BE2C (cell line): ENCODE results near the gene MMP14.

Experiments
- DNase-seq: peaks from one replicate; pipeline ENCODE4 v3.0.0-alpha.2; 2020
- H3K27me3 ChIP-seq: fragments of 250-450 bp; sonication (Bioruptor Pico); 2 replicates; pipeline ENCODE4 v1.5.1; 2020; ENCODE audit warnings: mild to moderate bottlenecking
- H3K36me3 ChIP-seq: fragments of 250-450 bp; sonication (Bioruptor Pico); 2 replicates; pipeline ENCODE4 v1.5.1; 2020; ENCODE audit warnings: mild to moderate bottlenecking
- H3K4me1 ChIP-seq: fragments of 250-450 bp; sonication (Bioruptor Pico); 2 replicates; pipeline ENCODE4 v1.5.1; 2020
- H3K4me3 ChIP-seq: 2 replicates; pipeline ENCODE4 v1.5.1; 2011; ENCODE audit warnings: low read depth, low read length
- H3K9me3 ChIP-seq: fragments of 250-450 bp; sonication (Bioruptor Pico); 2 replicates; pipeline ENCODE4 v1.5.1; 2020
- TF ChIP-seq, protein P1 (sequence below): IDR thresholded peaks from 2 replicates; pipeline ENCODE4 v1.5.1; 2012; ENCODE audit warnings: mild to moderate bottlenecking, low read depth, low read length

The MMP14 gene

DNA sequence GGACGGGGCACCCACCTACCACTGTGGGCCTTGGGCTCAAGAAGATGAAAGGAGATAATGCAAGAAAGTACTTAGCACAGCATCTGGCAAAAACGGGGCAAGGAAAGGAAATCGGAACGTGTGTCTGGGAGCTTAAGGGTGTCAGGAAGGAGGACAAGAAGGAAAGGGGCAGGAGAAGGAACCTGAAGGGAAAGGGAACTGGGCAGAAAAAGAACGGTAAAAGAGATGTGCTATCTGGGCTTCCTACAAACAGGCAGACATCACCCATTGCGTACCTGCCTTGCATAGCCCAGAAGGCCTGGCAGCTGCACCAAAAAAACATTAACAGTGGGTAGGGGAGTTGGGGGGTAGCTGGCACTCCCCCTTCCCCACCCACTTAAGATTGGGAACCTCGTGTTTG lies 45.7 kb downstream of the MMP14 start:
- Histone ChIP-seq H3K36me3 (no peaks in the 10 kb centered on the region), H3K9me3 (no peaks in the 10 kb centered on the region), H3K4me1 (peaks cover 7% of the 10 kb centered on the region), H3K4me3 (no peak overlapping the region), H3K27me3 (no peaks in the 10 kb centered on the region)
- TF ChIP-seq, protein P1, sequence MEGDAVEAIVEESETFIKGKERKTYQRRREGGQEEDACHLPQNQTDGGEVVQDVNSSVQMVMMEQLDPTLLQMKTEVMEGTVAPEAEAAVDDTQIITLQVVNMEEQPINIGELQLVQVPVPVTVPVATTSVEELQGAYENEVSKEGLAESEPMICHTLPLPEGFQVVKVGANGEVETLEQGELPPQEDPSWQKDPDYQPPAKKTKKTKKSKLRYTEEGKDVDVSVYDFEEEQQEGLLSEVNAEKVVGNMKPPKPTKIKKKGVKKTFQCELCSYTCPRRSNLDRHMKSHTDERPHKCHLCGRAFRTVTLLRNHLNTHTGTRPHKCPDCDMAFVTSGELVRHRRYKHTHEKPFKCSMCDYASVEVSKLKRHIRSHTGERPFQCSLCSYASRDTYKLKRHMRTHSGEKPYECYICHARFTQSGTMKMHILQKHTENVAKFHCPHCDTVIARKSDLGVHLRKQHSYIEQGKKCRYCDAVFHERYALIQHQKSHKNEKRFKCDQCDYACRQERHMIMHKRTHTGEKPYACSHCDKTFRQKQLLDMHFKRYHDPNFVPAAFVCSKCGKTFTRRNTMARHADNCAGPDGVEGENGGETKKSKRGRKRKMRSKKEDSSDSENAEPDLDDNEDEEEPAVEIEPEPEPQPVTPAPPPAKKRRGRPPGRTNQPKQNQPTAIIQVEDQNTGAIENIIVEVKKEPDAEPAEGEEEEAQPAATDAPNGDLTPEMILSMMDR: no peak
- DNase-seq: no peak

GRCh38 chr14:22882529-22883172 lies 46.3 kb downstream of the MMP14 start:
- H3K27me3 ChIP-seq: no peaks in the 10 kb centered on the region
- H3K36me3 ChIP-seq: no peaks in the 10 kb centered on the region
- no peak for DNase-seq
- H3K9me3 ChIP-seq: no peaks in the 10 kb centered on the region
- H3K4me3 ChIP-seq: no peak overlapping the region
- TF ChIP-seq, protein P1: no peak
- peaks cover 7% of the 10 kb centered on the region for H3K4me1 ChIP-seq

GRCh38 chr14:22883173-22883976 lies 47.0 kb downstream of the MMP14 start, which contains the start of gene REM2:
REM2 (plus strand) TSS chr14:22883222; CDS start chr14:22883288, 66 bp downstream.
- H3K4me1 ChIP-seq: peaks cover 7% of the 10 kb centered on the region
- H3K27me3 ChIP-seq: no peaks in the 10 kb centered on the region
- peak; percentile 40 for DNase-seq
- no peaks in the 10 kb centered on the region for H3K36me3 ChIP-seq
- TF ChIP-seq, protein P1: no peak
- no peak within 1 kb of the TSS for H3K4me3 ChIP-seq
- no peaks in the 10 kb centered on the region for H3K9me3 ChIP-seq

DNA sequence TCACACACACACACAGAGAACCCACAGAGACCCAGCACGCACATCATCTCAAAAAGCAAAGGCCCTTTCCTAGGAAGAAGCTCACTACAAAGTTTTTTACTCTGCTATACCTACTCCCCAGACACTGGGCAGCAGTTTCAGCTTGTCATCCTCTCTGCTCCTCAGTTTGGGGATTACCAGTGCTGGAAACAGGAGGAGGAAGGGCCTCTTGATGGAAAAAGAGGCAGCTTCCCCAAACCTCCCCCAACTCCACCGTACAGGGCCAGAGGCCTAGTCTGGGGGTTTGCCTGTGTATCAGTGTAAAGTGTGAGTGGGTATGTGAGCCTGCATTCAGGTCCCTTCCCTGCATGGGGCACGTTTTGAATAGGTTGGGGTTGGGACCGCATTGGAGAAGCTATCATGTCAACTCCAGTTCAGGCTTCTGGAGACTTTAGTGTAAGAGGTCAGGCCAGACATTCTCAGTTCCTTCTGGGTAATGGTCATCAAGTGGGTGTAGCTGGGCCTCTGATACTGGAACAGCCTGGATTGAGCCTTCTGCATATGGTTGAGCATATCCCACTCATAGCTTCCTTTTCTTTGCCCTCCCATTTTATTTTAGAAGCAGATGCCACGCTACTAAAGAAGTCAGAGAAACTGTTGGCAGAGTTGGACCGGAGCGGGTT lies 47.8 kb downstream of the MMP14 start:
- DNase-seq: no peak
- H3K4me1 ChIP-seq: peaks cover 7% of the 10 kb centered on the region
- no peaks in the 10 kb centered on the region for H3K36me3 ChIP-seq
- TF ChIP-seq, protein P1: no peak
- no peak overlapping the region for H3K4me3 ChIP-seq
- no peaks in the 10 kb centered on the region for H3K27me3 ChIP-seq
- no peaks in the 10 kb centered on the region for H3K9me3 ChIP-seq

DNA sequence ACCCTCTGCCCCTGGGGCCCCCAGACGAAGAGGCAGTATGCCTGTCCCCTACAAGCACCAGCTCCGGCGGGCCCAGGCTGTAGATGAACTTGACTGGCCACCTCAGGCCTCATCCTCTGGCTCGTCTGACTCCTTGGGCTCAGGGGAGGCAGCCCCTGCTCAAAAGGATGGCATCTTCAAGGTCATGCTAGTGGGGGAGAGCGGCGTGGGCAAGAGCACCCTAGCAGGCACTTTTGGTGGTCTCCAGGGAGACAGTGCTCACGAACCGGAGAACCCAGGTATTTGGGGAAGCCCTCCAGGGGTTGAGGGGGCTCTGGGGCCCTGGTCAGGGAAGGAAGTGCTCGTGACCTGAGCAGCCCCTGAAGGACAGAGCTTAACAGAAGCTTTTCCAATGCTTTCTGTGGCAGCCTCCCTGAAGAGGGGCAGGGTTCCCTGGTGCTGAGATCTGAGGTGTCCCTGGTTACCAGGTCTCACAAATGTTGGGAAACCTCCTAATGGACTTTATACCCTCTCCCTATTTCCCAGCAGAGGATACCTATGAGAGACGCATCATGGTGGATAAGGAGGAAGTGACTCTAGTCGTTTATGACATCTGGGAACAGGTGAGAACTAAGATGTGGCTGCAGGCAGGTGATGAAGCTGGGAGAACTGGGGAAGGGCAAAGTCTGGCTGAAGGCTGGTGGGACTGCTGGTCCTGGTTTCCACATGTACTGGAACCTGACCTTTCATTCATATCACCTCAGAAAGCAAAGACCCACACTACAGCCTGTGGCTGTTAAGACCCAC lies 48.5 kb downstream of the MMP14 start:
- H3K27me3 ChIP-seq: no peaks in the 10 kb centered on the region
- TF ChIP-seq, protein P1: no peak
- H3K4me3 ChIP-seq: no peak overlapping the region

More for the DNA sequence above, 48.5 kb downstream of the MMP14 start:
- H3K9me3 ChIP-seq: no peaks in the 10 kb centered on the region
- H3K36me3 ChIP-seq: no peaks in the 10 kb centered on the region
- no peak for DNase-seq
- peaks cover 7% of the 10 kb centered on the region for H3K4me1 ChIP-seq
